ENCODE data around the gene CEP170.

GRCh38 chr1:243233908-243234307, 21.2 kb downstream of the CEP170 start:
- TF ChIP-seq POLR2A (IDR thresholded peaks at IDR 0.05) (no peak), CTCF (IDR thresholded peaks at IDR 0.05) (no peak)

Data from right lobe of liver (tissue), 4 donors.